Measurements from ENCODE around the gene TRAP1.

TRAP1 gene

DNA sequence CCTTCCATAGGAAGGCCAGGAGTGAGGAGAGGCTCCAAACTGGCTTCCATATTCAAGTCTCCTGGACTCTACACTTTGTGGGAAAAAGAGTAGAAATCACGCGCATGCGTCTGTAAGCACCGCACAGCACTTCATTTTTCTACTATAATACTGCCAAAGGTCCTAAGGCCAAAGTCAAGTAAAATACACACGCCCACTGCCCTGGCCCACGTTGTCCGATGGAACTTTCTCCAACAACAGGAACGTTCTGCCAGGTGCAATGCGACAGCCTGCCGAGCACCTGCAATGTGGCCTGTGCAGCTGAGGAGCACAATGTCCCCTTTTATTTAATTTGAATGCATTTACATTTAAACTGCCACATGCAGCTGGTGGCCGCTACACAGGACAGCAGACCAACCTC is 39.3 kb downstream of the TRAP1 start:
- H3K79me2 ChIP-seq (ENCODE audit: insufficient read depth, low read length): no peaks in the 10 kb centered on the region; the same call in 1 of the 2 replicates
- no peaks in the 10 kb centered on the region for H3K27me3 ChIP-seq (ENCODE audit: low read length)
- no peaks in the 10 kb centered on the region for H3K9me2 ChIP-seq (replicated peaks; ENCODE audit: insufficient read depth, low read length)
- no peak overlapping the region for H3K4me2 ChIP-seq (ENCODE audit: low read depth, low read length, poor library complexity, severe bottlenecking)
- 0 out of 2 replicates have a peak, but pooled peaks cover 2% of the 10 kb centered on the region for H3F3A ChIP-seq (ENCODE audit: insufficient read depth)
- H3K36me3 ChIP-seq (ENCODE audit: low read length): peaks cover 10% of the 10 kb centered on the region; the same call in 1 of the 2 replicates
- H3K4me3 ChIP-seq (ENCODE audit: insufficient read depth, low read length, poor library complexity, severe bottlenecking): no peak overlapping the region
- H4K20me1 ChIP-seq (ENCODE audit: low read depth, low read length): no peaks in the 10 kb centered on the region
- H3K9me3 ChIP-seq (ENCODE audit: insufficient read depth, low read length): no peaks in the 10 kb centered on the region
- no peak for TF ChIP-seq EZH2phosphoT487 (conservative IDR thresholded peaks at IDR 0.05; ENCODE audit: low read length)
- TF ChIP-seq, protein P1, sequence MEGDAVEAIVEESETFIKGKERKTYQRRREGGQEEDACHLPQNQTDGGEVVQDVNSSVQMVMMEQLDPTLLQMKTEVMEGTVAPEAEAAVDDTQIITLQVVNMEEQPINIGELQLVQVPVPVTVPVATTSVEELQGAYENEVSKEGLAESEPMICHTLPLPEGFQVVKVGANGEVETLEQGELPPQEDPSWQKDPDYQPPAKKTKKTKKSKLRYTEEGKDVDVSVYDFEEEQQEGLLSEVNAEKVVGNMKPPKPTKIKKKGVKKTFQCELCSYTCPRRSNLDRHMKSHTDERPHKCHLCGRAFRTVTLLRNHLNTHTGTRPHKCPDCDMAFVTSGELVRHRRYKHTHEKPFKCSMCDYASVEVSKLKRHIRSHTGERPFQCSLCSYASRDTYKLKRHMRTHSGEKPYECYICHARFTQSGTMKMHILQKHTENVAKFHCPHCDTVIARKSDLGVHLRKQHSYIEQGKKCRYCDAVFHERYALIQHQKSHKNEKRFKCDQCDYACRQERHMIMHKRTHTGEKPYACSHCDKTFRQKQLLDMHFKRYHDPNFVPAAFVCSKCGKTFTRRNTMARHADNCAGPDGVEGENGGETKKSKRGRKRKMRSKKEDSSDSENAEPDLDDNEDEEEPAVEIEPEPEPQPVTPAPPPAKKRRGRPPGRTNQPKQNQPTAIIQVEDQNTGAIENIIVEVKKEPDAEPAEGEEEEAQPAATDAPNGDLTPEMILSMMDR (IDR thresholded peaks at IDR 0.05; ENCODE audit: insufficient read depth, low read length, poor library complexity, severe bottlenecking): no peak
- no peak overlapping the region for H3K9ac ChIP-seq (ENCODE audit: low read length)
- no peak overlapping the region for H2AFZ ChIP-seq (ENCODE audit: low read depth, low read length, severe bottlenecking)
- no peak overlapping the region for H3K27ac ChIP-seq (ENCODE audit: low read depth, low read length)

DNA sequence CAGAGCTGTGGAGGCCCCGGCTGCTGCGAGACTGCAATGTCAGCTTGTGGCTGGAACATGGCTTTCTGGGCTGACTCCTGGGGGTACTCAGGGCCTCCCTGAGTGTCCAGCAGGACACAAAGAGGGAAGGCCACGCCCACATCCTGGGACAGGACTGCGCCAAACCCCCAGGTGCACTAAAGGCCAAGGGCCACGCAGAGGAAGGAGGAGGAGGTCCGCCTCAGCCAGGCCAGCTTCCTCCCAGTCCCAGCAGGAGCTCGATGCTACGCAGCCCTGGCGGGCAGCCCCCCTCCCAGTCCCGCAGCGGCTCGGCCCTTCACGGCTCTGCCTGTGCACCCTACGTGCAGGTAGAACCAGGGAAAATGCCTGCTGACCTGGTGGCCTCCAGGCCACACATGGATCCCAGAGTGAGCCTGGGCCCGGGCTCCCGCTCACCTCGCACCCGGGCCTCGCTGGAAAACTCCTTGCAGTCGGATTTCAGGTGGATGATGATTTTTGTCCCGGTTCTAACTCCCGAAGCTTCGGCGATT is 41.7 kb downstream of the TRAP1 start:
- Histone ChIP-seq H3K27ac (ENCODE audit: low read depth, low read length) (no peak overlapping the region), H3K4me2 (ENCODE audit: low read depth, low read length, poor library complexity, severe bottlenecking) (no peak overlapping the region), H3K27me3 (ENCODE audit: low read length) (no peaks in the 10 kb centered on the region), H3K9me3 (ENCODE audit: insufficient read depth, low read length) (no peaks in the 10 kb centered on the region), H3F3A (ENCODE audit: insufficient read depth) (no peaks in the 10 kb centered on the region), H4K20me1 (ENCODE audit: low read depth, low read length) (no peaks in the 10 kb centered on the region), H2AFZ (ENCODE audit: low read depth, low read length, severe bottlenecking) (no peak overlapping the region), H3K9ac (ENCODE audit: low read length) (no peak overlapping the region), H3K4me3 (ENCODE audit: insufficient read depth, low read length, poor library complexity, severe bottlenecking) (no peak overlapping the region), H3K9me2 (replicated peaks; ENCODE audit: insufficient read depth, low read length) (no peaks in the 10 kb centered on the region), H3K79me2 (ENCODE audit: insufficient read depth, low read length) (no peaks in the 10 kb centered on the region; the same call in 1 of the 2 replicates), H3K36me3 (ENCODE audit: low read length) (peaks cover 3% of the 10 kb centered on the region; the same call in 1 of the 2 replicates)
- TF ChIP-seq, protein P1 (IDR thresholded peaks at IDR 0.05; ENCODE audit: insufficient read depth, low read length, poor library complexity, severe bottlenecking): no peak
- no peak for TF ChIP-seq EZH2phosphoT487 (conservative IDR thresholded peaks at IDR 0.05; ENCODE audit: low read length)

DNA sequence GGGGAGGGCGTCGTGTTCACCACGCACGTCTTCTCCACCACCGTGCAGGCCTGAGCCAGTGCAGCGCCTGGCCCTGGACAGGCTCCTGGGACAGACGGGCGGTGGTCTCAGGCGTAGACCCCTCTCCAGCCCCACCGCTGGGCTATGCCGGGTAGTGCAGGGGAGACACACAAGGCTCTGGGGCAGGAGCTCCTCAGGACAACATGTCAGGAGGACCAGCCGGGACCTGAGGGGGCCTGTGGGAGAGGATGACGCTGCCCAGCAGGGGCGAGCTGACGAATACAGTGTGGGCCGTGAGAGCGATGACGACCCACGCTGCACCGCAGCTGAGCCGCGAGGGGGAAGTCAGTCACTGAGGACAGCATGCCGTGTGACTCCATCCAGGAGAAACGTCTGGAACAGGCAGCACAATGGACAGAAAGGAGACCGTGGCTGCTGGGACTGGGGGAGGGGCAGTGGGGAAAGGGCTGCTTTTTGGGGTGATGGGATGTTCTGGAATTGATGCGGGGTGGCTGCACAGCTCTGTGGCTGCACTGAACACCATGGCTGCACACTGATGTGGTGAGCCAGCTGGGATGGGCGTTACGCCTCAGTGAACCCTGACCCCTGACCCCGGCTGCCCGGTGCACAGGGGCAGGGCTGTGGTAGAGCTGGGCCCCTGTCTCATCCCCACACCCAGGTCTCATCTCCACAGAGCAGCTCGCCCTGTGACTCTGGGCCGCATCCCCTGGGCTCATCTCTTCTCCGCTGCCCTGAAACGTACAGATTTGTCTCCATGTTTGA is 42.6 kb downstream of the TRAP1 start:
- no peak overlapping the region for H3K4me3 ChIP-seq (ENCODE audit: insufficient read depth, low read length, poor library complexity, severe bottlenecking)

More for the DNA sequence above, 42.6 kb downstream of the TRAP1 start:
- H3K9me3 ChIP-seq (ENCODE audit: insufficient read depth, low read length): no peaks in the 10 kb centered on the region
- H3K9ac ChIP-seq (ENCODE audit: low read length): no peak overlapping the region
- no peak overlapping the region for H3K27ac ChIP-seq (ENCODE audit: low read depth, low read length)
- TF ChIP-seq, protein P1 (IDR thresholded peaks at IDR 0.05; ENCODE audit: insufficient read depth, low read length, poor library complexity, severe bottlenecking): no peak
- TF ChIP-seq EZH2phosphoT487 (conservative IDR thresholded peaks at IDR 0.05; ENCODE audit: low read length): no peak
- no peaks in the 10 kb centered on the region for H3K27me3 ChIP-seq (ENCODE audit: low read length)
- H3K36me3 ChIP-seq (ENCODE audit: low read length): peaks cover 3% of the 10 kb centered on the region; the same call in 1 of the 2 replicates
- H3K79me2 ChIP-seq (ENCODE audit: insufficient read depth, low read length): no peaks in the 10 kb centered on the region; the same call in 1 of the 2 replicates
- no peaks in the 10 kb centered on the region for H3K9me2 ChIP-seq (replicated peaks; ENCODE audit: insufficient read depth, low read length)
- no peak overlapping the region for H3K4me2 ChIP-seq (ENCODE audit: low read depth, low read length, poor library complexity, severe bottlenecking)
- no peaks in the 10 kb centered on the region for H4K20me1 ChIP-seq (ENCODE audit: low read depth, low read length)
- no peak overlapping the region for H2AFZ ChIP-seq (ENCODE audit: low read depth, low read length, severe bottlenecking)
- H3F3A ChIP-seq (ENCODE audit: insufficient read depth): no peaks in the 10 kb centered on the region
